WERI-Rb-1 (cell line): ENCODE measurements around the gene HSPB7.

Experiments used
- DNase-seq: peaks from one replicate; pipeline ENCODE4 v3.0.0-alpha.2; 2020
- H3K27ac ChIP-seq: fragments of 250-450 bp; sonication (Bioruptor Pico); 2 replicates; pipeline ENCODE4 v1.5.1; 2020; ENCODE audit warnings: mild to moderate bottlenecking, moderate library complexity
- H3K27me3 ChIP-seq: fragments of 250-450 bp; sonication (Bioruptor Pico); 2 replicates; pipeline ENCODE4 v1.5.1; 2021; ENCODE audit warnings: mild to moderate bottlenecking, low read depth, moderate library complexity; ENCODE audit not compliant: insufficient read depth, severe bottlenecking
- H3K36me3 ChIP-seq: fragments of 250-450 bp; sonication (Bioruptor Pico); 2 replicates; pipeline ENCODE4 v1.5.1; 2020; ENCODE audit warnings: mild to moderate bottlenecking, moderate library complexity
- H3K4me3 ChIP-seq: 2 replicates; pipeline ENCODE4 v1.5.1; 2011; ENCODE audit warnings: low read depth, mild to moderate bottlenecking, control low read depth, low read length
- H3K9me3 ChIP-seq: fragments of 250-450 bp; sonication (Bioruptor Pico); 2 replicates; pipeline ENCODE4 v1.5.1; 2021; ENCODE audit warnings: mild to moderate bottlenecking, moderate library complexity; ENCODE audit not compliant: severe bottlenecking
- CTCF ChIP-seq: IDR thresholded peaks from 2 replicates; pipeline ENCODE4 v1.5.1; 2011; ENCODE audit warnings: low read depth, mild to moderate bottlenecking, control low read depth, inconsistent platforms, low read length

HSPB7 gene

DNA sequence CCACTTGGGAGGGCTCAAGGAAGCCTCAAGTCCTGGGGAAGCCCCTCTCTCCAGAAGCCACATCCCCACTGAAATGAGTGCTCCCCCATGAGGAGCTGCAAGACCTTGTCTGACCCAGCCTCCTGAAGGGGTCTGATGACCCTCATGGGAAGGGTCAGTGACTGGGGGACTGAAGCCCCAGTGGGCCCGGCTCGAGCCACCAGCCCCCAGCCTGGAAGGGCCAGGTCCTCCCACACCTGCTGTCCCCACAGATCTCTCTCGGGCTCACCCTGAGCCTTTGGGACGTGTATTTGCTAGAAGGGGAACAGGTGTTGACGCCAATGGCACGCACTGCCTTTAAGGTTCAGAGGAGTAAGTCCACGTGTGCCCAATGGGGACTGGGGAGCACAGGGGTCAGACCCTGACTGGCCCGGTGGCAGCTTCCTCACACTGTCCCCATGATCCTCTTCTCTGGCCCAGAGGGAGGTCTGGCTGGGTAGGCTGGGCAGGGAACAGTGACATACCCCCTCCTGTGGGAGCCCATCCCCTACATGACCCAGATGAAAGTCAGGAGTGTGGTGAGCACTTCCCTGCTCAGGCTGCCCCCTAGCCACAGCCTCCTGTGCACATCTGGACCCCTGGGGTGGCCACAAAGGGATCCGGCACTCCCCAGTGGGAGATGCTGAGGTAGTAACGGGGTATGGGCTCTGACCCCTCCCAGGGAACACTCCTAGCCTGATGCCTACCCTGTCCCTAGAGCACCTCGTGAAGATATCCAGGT is 26.2 kb downstream of the HSPB7 start:
- Histone ChIP-seq H3K27ac (no peak overlapping the region), H3K4me3 (no peak overlapping the region), H3K36me3 (no peaks in the 10 kb centered on the region), H3K9me3 (no peaks in the 10 kb centered on the region), H3K27me3 (no peaks in the 10 kb centered on the region)
- DNase-seq: no peak
- no peak for TF ChIP-seq CTCF

DNA sequence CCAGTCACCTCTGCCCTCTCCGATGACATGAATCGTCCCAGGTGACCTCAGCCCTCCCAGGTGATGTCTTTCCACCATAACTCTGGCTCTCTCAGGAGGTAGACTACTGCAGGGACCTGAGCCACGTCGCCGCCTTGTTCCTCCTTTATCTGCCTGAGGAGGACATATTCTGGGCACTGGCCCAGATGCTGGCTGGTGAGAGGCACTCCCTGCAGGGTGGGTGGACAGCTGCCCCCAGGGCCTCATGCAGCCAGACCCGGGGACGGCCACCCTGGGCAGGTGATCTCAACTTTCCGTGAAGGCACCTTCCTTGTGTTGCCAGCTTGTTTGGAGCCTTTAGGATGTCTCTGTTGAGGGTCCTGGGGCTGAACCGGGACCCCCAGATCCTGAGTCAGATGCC is 28.1 kb downstream of the HSPB7 start:
- H3K27ac ChIP-seq: no peak overlapping the region
- no peak for TF ChIP-seq CTCF
- no peaks in the 10 kb centered on the region for H3K36me3 ChIP-seq
- H3K27me3 ChIP-seq: no peaks in the 10 kb centered on the region
- no peak for DNase-seq
- H3K9me3 ChIP-seq: no peaks in the 10 kb centered on the region
- no peak overlapping the region for H3K4me3 ChIP-seq

DNA sequence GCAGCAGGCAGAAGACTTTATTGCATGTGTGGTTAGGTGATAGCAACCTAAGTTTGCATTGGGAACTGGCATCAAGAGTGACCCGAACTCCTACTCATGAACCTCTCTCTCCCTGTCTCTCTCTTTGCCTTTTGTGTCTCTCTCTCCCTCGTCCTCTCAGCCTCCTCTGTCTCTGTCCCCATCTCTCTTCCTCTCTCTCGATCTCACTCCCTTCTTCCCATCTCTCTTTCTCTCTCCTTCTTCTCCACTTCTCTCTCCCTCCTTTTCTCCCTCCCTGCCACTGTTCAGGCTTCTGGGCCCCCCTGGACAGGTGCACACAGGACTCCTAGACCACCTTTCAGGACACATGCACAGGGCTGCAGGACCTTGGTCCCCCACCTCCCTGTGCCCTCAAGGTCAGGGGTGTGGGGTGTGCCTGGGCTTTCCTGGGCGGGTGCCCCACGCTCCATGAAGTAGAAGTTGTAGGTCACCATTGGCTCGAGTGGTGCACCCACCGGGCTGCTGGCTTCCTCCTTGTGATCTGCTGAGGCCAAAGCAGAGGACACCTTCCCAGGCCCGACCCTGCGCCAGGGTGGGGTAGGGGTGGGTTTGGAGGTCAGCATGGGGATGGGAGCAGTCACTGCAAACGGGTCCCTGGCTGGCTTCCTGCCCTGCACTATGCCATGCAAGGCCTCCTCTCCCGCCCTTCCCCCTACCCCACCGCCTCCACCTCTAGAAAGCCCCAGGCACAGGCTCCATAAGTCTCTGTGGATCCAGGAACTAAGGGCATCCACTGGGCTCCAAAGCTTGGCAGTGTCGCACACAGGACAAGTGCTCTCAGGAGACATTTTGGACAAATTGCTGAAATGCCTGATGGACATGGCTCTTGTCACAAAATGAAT is 28.7 kb downstream of the HSPB7 start:
- no peak for DNase-seq
- Histone ChIP-seq H3K27me3 (no peaks in the 10 kb centered on the region), H3K27ac (no peak overlapping the region), H3K4me3 (no peak overlapping the region), H3K36me3 (no peaks in the 10 kb centered on the region), H3K9me3 (no peaks in the 10 kb centered on the region)
- no peak for TF ChIP-seq CTCF

DNA sequence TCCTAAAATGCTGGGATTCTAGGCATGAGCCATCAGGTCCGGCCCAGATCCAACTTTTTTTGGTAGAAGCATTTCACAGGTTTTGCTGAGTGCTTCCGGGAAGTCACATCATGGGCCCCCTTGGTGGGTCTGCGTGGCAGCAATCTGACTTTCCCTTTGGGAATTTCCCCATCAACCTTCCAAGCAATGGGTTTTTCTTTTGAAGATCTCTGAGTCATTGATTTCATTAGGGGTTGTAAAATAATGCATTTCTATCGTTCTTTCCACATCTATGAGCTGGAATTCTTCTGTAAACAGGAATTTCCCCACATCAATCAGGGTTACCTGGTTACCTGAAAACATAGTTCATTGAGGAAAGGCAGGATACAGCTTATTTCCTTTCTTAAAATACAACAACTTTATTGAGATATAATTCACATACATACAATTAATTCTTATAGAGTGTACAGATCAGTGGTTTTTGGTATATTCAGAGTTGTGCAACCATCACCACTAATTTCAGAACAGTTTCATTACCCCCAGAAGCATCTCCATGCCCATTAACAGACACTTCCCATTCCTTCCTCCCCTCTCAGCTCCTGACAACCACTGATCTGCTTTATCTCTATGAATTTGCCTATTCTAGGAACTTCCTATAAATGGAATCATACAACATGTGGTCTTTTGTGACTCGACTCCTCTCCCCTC is 32.1 kb downstream of the HSPB7 start:
- no peaks in the 10 kb centered on the region for H3K27me3 ChIP-seq
- no peak for DNase-seq
- H3K4me3 ChIP-seq: no peak overlapping the region
- no peak overlapping the region for H3K27ac ChIP-seq
- H3K36me3 ChIP-seq: no peaks in the 10 kb centered on the region
- no peak for TF ChIP-seq CTCF
- H3K9me3 ChIP-seq: no peaks in the 10 kb centered on the region

- no peaks in the 10 kb centered on the region for H3K36me3 ChIP-seq
Measured at GRCh38 chr1:15983275-15983674, 34.6 kb downstream of the HSPB7 start.

More at GRCh38 chr1:15983275-15983674, 34.6 kb downstream of the HSPB7 start:
- no peak for TF ChIP-seq CTCF
- DNase-seq: no peak
- H3K4me3 ChIP-seq: no peak overlapping the region
- no peak overlapping the region for H3K27ac ChIP-seq
- no peaks in the 10 kb centered on the region for H3K27me3 ChIP-seq
- H3K9me3 ChIP-seq: no peaks in the 10 kb centered on the region
